Femur (tissue), 1 donor: Measurements from ENCODE around the gene CACNB4.

ENCODE experiments used
- DNase-seq: peaks from one replicate; pipeline ENCODE4 v3.0.0-alpha.2; 2017

Gene CACNB4

GRCh38 chr2:152086231-152086630 lies 12.6 kb downstream of the CACNB4 start:
- no peak for DNase-seq

- no peak for DNase-seq
These were observed 14.8 kb downstream of the CACNB4 start for GRCh38 chr2:152084076-152084475.

- DNase-seq = no peak
These were observed 15.5 kb downstream of the CACNB4 start for GRCh38 chr2:152083202-152083875.

- DNase-seq = no peak
These were observed 20.2 kb downstream of the CACNB4 start for GRCh38 chr2:152078662-152079061.

GRCh38 chr2:152078023-152078422 lies 20.8 kb downstream of the CACNB4 start:
- no peak for DNase-seq

- DNase-seq = no peak
These were observed 23.3 kb downstream of the CACNB4 start for GRCh38 chr2:152075461-152076050.

GRCh38 chr2:152072011-152072410 lies 26.8 kb downstream of the CACNB4 start:
- no peak for DNase-seq

GRCh38 chr2:152071518-152071917 lies 27.3 kb downstream of the CACNB4 start:
- no peak for DNase-seq

- DNase-seq = no peak
These were observed 27.8 kb downstream of the CACNB4 start for GRCh38 chr2:152071092-152071491.

GRCh38 chr2:152068226-152068625 lies 30.6 kb downstream of the CACNB4 start:
- no peak for DNase-seq

- no peak for DNase-seq
These were observed 31.0 kb downstream of the CACNB4 start for GRCh38 chr2:152067823-152068222.

- no peak for DNase-seq
These were observed 32.9 kb downstream of the CACNB4 start for GRCh38 chr2:152065945-152066344.

GRCh38 chr2:152064001-152064400 lies 34.8 kb downstream of the CACNB4 start:
- no peak for DNase-seq

GRCh38 chr2:152063325-152063924 lies 35.4 kb downstream of the CACNB4 start:
- DNase-seq = no peak

GRCh38 chr2:152062125-152063091 lies 36.4 kb downstream of the CACNB4 start:
- DNase-seq = peak; percentile 65

GRCh38 chr2:152061383-152061782 lies 37.5 kb downstream of the CACNB4 start:
- no peak for DNase-seq

GRCh38 chr2:152058655-152059054 lies 40.2 kb downstream of the CACNB4 start:
- DNase-seq = no peak

- DNase-seq = no peak
These were observed 42.4 kb downstream of the CACNB4 start for GRCh38 chr2:152056418-152056817.

- DNase-seq = no peak
These were observed 43.3 kb downstream of the CACNB4 start for GRCh38 chr2:152055366-152056108.

GRCh38 chr2:152054593-152054992 lies 44.3 kb downstream of the CACNB4 start:
- no peak for DNase-seq

GRCh38 chr2:152051436-152051835 lies 47.4 kb downstream of the CACNB4 start:
- no peak for DNase-seq

- DNase-seq = no peak
These were observed 47.9 kb downstream of the CACNB4 start for GRCh38 chr2:152050915-152051314.
